Mesenchymal stem cell (in vitro differentiated cells and primary cell): Measurements from ENCODE around the gene PAPOLB.

Source experiments
- DNase-seq: peaks from one replicate; pipeline ENCODE4 v3.0.0-alpha.2; 2013
- H2AFZ ChIP-seq: one replicate; pipeline ENCODE4 v1.6.1; 2013; ENCODE audit warnings: low read depth, mild to moderate bottlenecking, control low read depth, inconsistent platforms, low read length, moderate library complexity
- H2AK5ac ChIP-seq: 2 replicates; pipeline ENCODE4 v1.6.1; 2013; ENCODE audit warnings: low read length, moderate library complexity, mild to moderate bottlenecking, inconsistent platforms; ENCODE audit not compliant: severe bottlenecking
- H2BK120ac ChIP-seq: one replicate; pipeline ENCODE4 v1.6.1; 2013; ENCODE audit warnings: low read depth, mild to moderate bottlenecking, inconsistent platforms, low read length, moderate library complexity
- H2BK12ac ChIP-seq, 2 experiments: one replicate each; pipeline ENCODE4 v1.6.1; 2013; ENCODE audit warnings: inconsistent platforms in 2 of 2, low read length in 2 of 2, mild to moderate bottlenecking in 2 of 2, moderate library complexity in 2 of 2, control low read depth in 1 of 2
- H2BK15ac ChIP-seq: one replicate; pipeline ENCODE4 v1.6.1; 2013; ENCODE audit warnings: mild to moderate bottlenecking, low read depth, inconsistent platforms; ENCODE audit not compliant: poor library complexity, severe bottlenecking
- H2BK5ac ChIP-seq: 2 replicates; pipeline ENCODE4 v1.6.1; 2013; ENCODE audit warnings: low read depth, mild to moderate bottlenecking, low read length, control low read depth, inconsistent platforms; ENCODE audit not compliant: poor library complexity, severe bottlenecking
- H3K14ac ChIP-seq, 2 experiments: one replicate each; pipeline ENCODE4 v1.6.1; 2013; ENCODE audit warnings: inconsistent platforms in 2 of 2, low read length in 2 of 2, control low read depth in 1 of 2, mild to moderate bottlenecking in 1 of 2, moderate library complexity in 1 of 2
- H3K18ac ChIP-seq, 2 experiments: one replicate each; pipeline ENCODE4 v1.6.1; 2013; ENCODE audit warnings: inconsistent platforms in 2 of 2, low read length in 2 of 2, control low read depth in 1 of 2, low read depth in 1 of 2, mild to moderate bottlenecking in 1 of 2
- H3K23ac ChIP-seq, 2 experiments: one replicate each; pipeline ENCODE4 v1.6.1; 2013; ENCODE audit warnings: inconsistent platforms in 2 of 2, low read length in 2 of 2, mild to moderate bottlenecking in 2 of 2, moderate library complexity in 2 of 2, control low read depth in 1 of 2
- H3K27ac ChIP-seq: 2 replicates; pipeline ENCODE4 v1.5.1; 2013; ENCODE audit warnings: mild to moderate bottlenecking, moderate library complexity, low read length, control low read depth, inconsistent platforms; ENCODE audit not compliant: poor library complexity, severe bottlenecking
- H3K27me3 ChIP-seq, 2 experiments: 2 replicates each; pipeline versions ENCODE4 v1.6.1 to v1.7.0; 2013; ENCODE audit warnings: low read length in 2 of 2, mild to moderate bottlenecking in 2 of 2, moderate library complexity in 2 of 2, control low read depth in 1 of 2, inconsistent platforms in 1 of 2; ENCODE audit not compliant: control insufficient read depth in 1 of 2, insufficient read depth in 1 of 2
- H3K36me3 ChIP-seq, 2 experiments: 2 replicates each; pipeline versions ENCODE4 v1.6.1 to v1.7.0; 2013; ENCODE audit warnings: low read length in 2 of 2, control low read depth in 1 of 2, inconsistent platforms in 1 of 2, low read depth in 1 of 2, mild to moderate bottlenecking in 1 of 2; ENCODE audit not compliant: insufficient read depth in 2 of 2, control insufficient read depth in 1 of 2
- H3K4ac ChIP-seq, 2 experiments: one replicate each; pipeline ENCODE4 v1.6.1; 2013; ENCODE audit warnings: inconsistent platforms in 2 of 2, low read length in 2 of 2, mild to moderate bottlenecking in 2 of 2, moderate library complexity in 2 of 2, control low read depth in 1 of 2, low read depth in 1 of 2
- H3K4me1 ChIP-seq: 2 replicates; pipeline ENCODE4 v1.6.1; 2013; ENCODE audit warnings: low read depth, low read length, control low read depth; ENCODE audit not compliant: control insufficient read depth, insufficient read depth
- H3K4me2 ChIP-seq: 2 replicates; pipeline ENCODE4 v1.6.1; 2013; ENCODE audit warnings: low read length, mild to moderate bottlenecking, inconsistent platforms; ENCODE audit not compliant: poor library complexity, severe bottlenecking
- H3K4me3 ChIP-seq, 2 experiments: 2 replicates each; pipeline versions ENCODE4 v1.5.1 to v1.7.0; 2013; ENCODE audit warnings: low read length in 2 of 2, mild to moderate bottlenecking in 2 of 2, control low read depth in 1 of 2, low read depth in 1 of 2; ENCODE audit not compliant: insufficient read depth in 1 of 2
- H3K79me1 ChIP-seq: replicated peaks from 2 replicates; pipeline ENCODE4 v1.6.1; 2013; ENCODE audit warnings: mild to moderate bottlenecking, control low read depth, low read length, inconsistent platforms; ENCODE audit not compliant: poor library complexity, severe bottlenecking
- H3K9ac ChIP-seq: 2 replicates; pipeline ENCODE4 v1.7.0; 2013; ENCODE audit warnings: mild to moderate bottlenecking, low read length, moderate library complexity
- H3K9me3 ChIP-seq: 2 replicates; pipeline ENCODE4 v1.7.0; 2013; ENCODE audit warnings: mild to moderate bottlenecking, low read length; ENCODE audit not compliant: control insufficient read depth
- H4K8ac ChIP-seq: one replicate; pipeline ENCODE4 v1.6.1; 2013; ENCODE audit warnings: inconsistent platforms, mild to moderate bottlenecking, low read length, moderate library complexity
- H4K91ac ChIP-seq: one replicate; pipeline ENCODE4 v1.6.1; 2013; ENCODE audit warnings: mild to moderate bottlenecking, low read length, inconsistent platforms
- WGBS: methylation state at CpG from one replicate; pipeline ENCODE4 v1.1.7; 2013; ENCODE audit warnings: mixed read lengths; 5-methylcytosine and 5-hydroxymethylcytosine counted together

Gene PAPOLB

DNA sequence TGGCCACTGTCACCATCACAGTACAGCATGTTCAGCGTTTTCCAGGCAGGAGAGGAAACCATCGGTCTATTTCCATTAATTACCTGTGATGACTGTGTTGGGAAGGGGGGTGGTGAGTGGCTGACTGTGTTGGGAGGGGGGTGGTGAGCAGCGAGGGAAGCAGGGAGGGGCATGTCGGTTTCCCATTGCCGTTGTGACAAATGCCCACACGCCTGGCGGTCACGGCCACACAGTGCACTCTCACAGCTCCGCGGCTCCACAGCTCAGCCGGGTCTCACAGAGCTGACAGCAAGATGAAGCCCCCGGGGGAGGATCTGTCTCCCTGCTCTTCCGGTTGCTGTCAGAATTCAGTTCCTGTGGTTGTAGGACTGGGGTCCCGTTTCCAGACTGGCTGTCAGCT lies 47.4 kb downstream of the PAPOLB start:
- H3K4ac ChIP-seq: no peak overlapping the region
- H3K4me2 ChIP-seq: no peak overlapping the region
- H3K4me3 ChIP-seq: no peak overlapping the region
- H3K23ac ChIP-seq: no peak overlapping the region
- no peak overlapping the region for H2AFZ ChIP-seq
- H4K8ac ChIP-seq: no peak overlapping the region
- no peak overlapping the region for H2AK5ac ChIP-seq
- H3K27me3 ChIP-seq: peaks cover 6 to 21% of the 10 kb centered on the region in 2 experiments
- H2BK120ac ChIP-seq: no peak overlapping the region
- DNase-seq: no peak
- no peaks in the 10 kb centered on the region for H3K36me3 ChIP-seq
- H4K91ac ChIP-seq: no peak overlapping the region
- peaks cover 12% of the 10 kb centered on the region for H3K9me3 ChIP-seq
- H2BK12ac ChIP-seq: no peak overlapping the region
- no peak overlapping the region for H2BK15ac ChIP-seq
- H3K9ac ChIP-seq: no peak overlapping the region
- H2BK5ac ChIP-seq: no peak overlapping the region
- H3K14ac ChIP-seq: no peak overlapping the region
- no peak overlapping the region for H3K18ac ChIP-seq
- H3K27ac ChIP-seq: no peak overlapping the region
- no peaks in the 10 kb centered on the region for H3K4me1 ChIP-seq
- no peaks in the 10 kb centered on the region for H3K79me1 ChIP-seq
- WGBS: 92% methylated on average over 14 of the region's 14 CpGs

- peaks cover 6% of the 10 kb centered on the region for H3K4me1 ChIP-seq
- no peak overlapping the region for H3K18ac ChIP-seq
- no peak overlapping the region for H3K23ac ChIP-seq
- H2BK12ac ChIP-seq: no peak overlapping the region
- no peak overlapping the region for H4K8ac ChIP-seq
- no peak overlapping the region for H2AK5ac ChIP-seq
- no peak overlapping the region for H3K4me3 ChIP-seq
- no peak overlapping the region for H2BK15ac ChIP-seq
- H3K4me2 ChIP-seq: no peak overlapping the region
- no peak overlapping the region for H3K9ac ChIP-seq
- H3K36me3 ChIP-seq: no peaks in the 10 kb centered on the region
- peaks cover 12% of the 10 kb centered on the region for H3K9me3 ChIP-seq
- H3K27me3 ChIP-seq: peaks cover 9 to 48% of the 10 kb centered on the region in 2 experiments
- H3K14ac ChIP-seq: no peak overlapping the region
- H4K91ac ChIP-seq: no peak overlapping the region
- H3K27ac ChIP-seq: no peak overlapping the region
- H2BK5ac ChIP-seq: no peak overlapping the region
- WGBS: 92% methylated on average over 14 of the region's 14 CpGs
- no peak for DNase-seq
- no peak overlapping the region for H2BK120ac ChIP-seq
- H2AFZ ChIP-seq: no peak overlapping the region
- H3K4ac ChIP-seq: no peak overlapping the region
- no peaks in the 10 kb centered on the region for H3K79me1 ChIP-seq
Measured at GRCh38 chr7:4809666-4810065, 52.2 kb downstream of the PAPOLB start.

DNA sequence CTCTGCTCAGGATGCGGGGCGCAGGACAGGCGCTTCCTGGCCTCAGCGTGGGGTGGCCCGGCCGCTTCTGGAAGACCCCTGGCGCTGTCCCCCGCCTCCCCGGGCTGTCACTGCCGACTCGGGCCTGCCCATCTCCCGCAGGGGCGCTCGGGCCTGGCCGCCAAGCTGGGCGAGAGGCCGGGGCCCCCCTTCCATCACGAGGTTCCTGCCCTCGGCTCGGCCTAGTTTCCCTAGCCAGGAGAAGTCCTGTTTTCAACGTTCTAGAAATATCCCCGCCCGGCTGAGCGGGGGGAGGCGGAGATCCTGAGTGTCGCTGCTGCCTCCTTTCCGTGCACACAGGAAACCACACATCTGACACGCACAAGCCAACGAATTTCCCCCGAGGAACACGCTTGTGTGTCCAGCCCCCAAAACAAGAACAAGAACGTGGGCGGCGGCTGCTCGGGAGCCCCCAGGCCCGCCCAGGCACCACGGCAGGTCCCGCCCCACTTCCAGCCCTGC lies 52.7 kb downstream of the PAPOLB start:
- Histone ChIP-seq H3K4me1 (peaks cover 6% of the 10 kb centered on the region), H2BK12ac (no peak overlapping the region), H3K79me1 (no peaks in the 10 kb centered on the region), H3K27ac (no peak overlapping the region), H2BK15ac (no peak overlapping the region), H3K23ac (no peak overlapping the region), H2AK5ac (no peak overlapping the region), H4K91ac (no peak overlapping the region), H3K4me2 (no peak overlapping the region), H3K14ac (no peak overlapping the region), H3K36me3 (no peaks in the 10 kb centered on the region), H4K8ac (no peak overlapping the region), H3K4me3 (no peak overlapping the region), H2AFZ (no peak overlapping the region), H3K9ac (no peak overlapping the region), H2BK120ac (no peak overlapping the region), H3K9me3 (peaks cover 12% of the 10 kb centered on the region), H2BK5ac (no peak overlapping the region), H3K4ac (no peak overlapping the region), H3K18ac (no peak overlapping the region), H3K27me3 (peaks cover 9 to 45% of the 10 kb centered on the region in 2 experiments)
- 95% methylated on average over 36 of the region's 38 CpGs for whole genome bisulfite sequencing
- no peak for DNase-seq

DNA sequence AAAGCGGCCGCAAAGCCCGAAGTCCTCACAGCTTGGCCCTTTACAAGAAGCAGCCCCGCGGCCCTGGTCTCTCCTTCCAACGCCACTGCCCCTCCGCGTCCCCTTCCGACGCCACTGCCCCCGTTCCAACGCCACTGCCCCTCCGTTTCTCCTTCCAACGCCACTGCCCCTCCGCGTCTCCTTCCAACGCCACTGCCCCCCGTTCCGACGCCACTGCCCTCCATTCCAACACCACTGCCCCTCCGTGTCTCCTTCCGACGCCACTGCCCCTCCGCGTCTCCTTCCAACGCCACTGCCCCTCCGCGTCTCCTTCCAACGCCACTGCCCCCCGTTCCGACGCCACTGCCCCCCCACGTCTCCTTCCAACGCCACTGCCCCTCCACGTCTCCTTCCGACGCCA lies 53.3 kb downstream of the PAPOLB start:
- no peak overlapping the region for H3K4me3 ChIP-seq
- WGBS: 91% methylated on average over 34 of the region's 37 CpGs
- H3K27ac ChIP-seq: no peak overlapping the region
- H2BK120ac ChIP-seq: no peak overlapping the region
- no peak overlapping the region for H2BK12ac ChIP-seq
- peaks cover 10% of the 10 kb centered on the region for H3K9me3 ChIP-seq
- no peak overlapping the region for H3K23ac ChIP-seq
- H2BK5ac ChIP-seq: no peak overlapping the region
- DNase-seq: no peak
- H4K91ac ChIP-seq: no peak overlapping the region
- H3K27me3 ChIP-seq: peaks cover 9 to 44% of the 10 kb centered on the region in 2 experiments
- no peak overlapping the region for H3K18ac ChIP-seq
- H2AFZ ChIP-seq: no peak overlapping the region
- H3K4me2 ChIP-seq: no peak overlapping the region
- H3K4me1 ChIP-seq: peaks cover 8% of the 10 kb centered on the region
- no peaks in the 10 kb centered on the region for H3K79me1 ChIP-seq
- no peak overlapping the region for H3K4ac ChIP-seq
- H4K8ac ChIP-seq: no peak overlapping the region
- H3K14ac ChIP-seq: no peak overlapping the region
- no peak overlapping the region for H3K9ac ChIP-seq
- H3K36me3 ChIP-seq: no peaks in the 10 kb centered on the region
- no peak overlapping the region for H2AK5ac ChIP-seq
- H2BK15ac ChIP-seq: no peak overlapping the region
